ENCODE measurements around the gene C19orf85.
A peak's percentile ranks its signal among the peaks of the same experiment; 100 is the strongest.

Gene C19orf85

GRCh38 chr19:55466241-55466614 is 1.7 kb upstream of the C19orf85 start:
- no peak for TF ChIP-seq JUND (IDR thresholded peaks at IDR 0.05; ENCODE audit: low read depth)
- in situ Hi-C loops (cut with HindIII; ENCODE audit: low pct_unique_long_range_greater_than_20kb, low sequenced_read_pairs) = no loop called here
- no peak for DNase-seq (ENCODE audit: low read depth in 1 of 2, low spot score in 1 of 2)

DNA sequence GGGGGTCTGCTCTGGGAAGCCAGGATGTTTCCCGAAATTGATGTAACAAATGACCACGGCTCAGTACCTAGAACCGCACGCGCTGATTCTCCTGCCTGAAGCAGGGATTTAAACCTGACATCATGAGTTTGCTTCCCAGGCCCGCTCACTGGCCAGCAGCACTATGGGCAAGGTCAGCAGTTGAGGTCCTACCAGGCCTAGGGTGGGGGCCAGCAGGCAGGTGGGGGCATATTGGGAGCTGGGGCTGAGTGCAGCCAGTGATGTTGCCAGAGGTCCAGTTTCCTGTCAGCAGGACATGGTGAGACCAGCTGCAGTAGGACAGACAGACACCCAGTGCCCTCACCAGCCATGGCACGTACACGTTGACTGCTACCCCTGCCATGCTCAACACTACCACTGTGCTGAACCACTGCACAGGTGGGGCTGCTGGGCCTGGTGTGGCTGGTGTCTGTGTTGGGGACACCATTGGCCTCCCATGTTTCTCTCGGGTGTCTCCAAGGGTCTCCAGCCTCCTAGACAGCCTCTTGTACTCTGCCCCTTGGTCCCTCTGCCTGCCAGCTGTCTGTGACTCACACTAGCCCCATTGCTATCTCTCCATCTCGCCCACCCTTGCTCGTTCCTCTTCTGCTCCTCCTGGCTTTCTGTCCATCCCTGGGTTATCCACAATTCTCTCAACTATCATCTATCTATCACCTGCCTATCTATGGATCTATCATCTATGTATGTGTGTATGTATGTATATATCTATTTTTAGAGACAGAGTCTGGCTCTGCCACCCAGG is 1.1 kb upstream of the C19orf85 start:
- DNase-seq (ENCODE audit: low read depth in 1 of 2, low spot score in 1 of 2) = no peak
- in situ Hi-C loops (cut with HindIII; ENCODE audit: low pct_unique_long_range_greater_than_20kb, low sequenced_read_pairs) = no loop called here
- no peak for TF ChIP-seq JUND (IDR thresholded peaks at IDR 0.05; ENCODE audit: low read depth)

- no peak for TF ChIP-seq JUND (IDR thresholded peaks at IDR 0.05; ENCODE audit: low read depth)
- DNase-seq (ENCODE audit: low read depth in 1 of 2, low spot score in 1 of 2) = no peak
- in situ Hi-C loops (cut with HindIII; ENCODE audit: low pct_unique_long_range_greater_than_20kb, low sequenced_read_pairs) = no loop called here
Observed at GRCh38 chr19:55464039-55464661, 401 bp downstream of the C19orf85 start.

DNA sequence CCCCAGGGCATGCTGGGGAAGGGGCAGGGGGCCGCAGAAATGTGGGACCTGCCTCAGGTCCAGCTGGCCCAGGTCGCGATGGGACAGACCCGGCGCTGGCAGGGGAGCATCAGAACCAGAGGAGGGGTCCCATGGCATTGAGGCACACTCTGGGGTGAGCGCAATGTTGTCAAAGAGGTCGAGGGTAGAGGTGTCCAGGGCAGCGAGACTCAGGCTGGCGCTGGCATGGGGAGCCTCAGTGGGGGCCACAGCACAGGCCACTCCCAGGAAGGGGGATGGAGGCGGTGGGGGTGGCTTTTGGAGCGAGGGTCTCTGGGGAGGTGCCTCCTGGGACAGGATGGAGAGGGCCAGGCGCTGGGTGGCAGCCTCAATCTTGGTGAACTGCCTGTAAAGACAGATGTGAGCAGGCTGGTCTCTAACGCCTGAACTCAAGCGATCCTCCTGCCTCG is 944 bp downstream of the C19orf85 start:
- no peak for DNase-seq (ENCODE audit: low read depth in 1 of 2, low spot score in 1 of 2)
- no peak for TF ChIP-seq JUND (IDR thresholded peaks at IDR 0.05; ENCODE audit: low read depth)
- in situ Hi-C loops (cut with HindIII; ENCODE audit: low pct_unique_long_range_greater_than_20kb, low sequenced_read_pairs) = no loop called here

DNA sequence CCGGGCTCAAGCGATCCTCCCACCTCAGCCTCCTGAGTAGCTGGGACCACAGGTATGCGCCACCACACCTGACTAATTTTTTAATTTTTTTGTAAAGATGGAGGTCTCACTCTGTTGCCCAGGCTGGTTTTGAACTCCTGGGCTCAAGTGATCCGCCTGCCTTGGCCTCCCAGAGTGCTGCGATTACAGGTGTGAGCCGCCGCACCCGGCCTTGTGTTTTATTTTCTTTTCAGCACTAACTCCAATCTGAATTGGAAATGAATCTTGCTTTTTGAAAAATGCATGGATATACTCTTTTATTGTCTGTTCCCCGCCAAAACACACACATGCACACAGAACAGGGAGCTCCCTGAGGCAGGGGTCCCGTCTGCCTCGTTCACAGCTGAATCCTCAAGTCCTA is 1.8 kb downstream of the C19orf85 start:
- DNase-seq (ENCODE audit: low read depth in 1 of 2, low spot score in 1 of 2) = no peak
- TF ChIP-seq JUND (IDR thresholded peaks at IDR 0.05; ENCODE audit: low read depth) = no peak
- in situ Hi-C loops (cut with HindIII; ENCODE audit: low pct_unique_long_range_greater_than_20kb, low sequenced_read_pairs) = no loop called here

- peak in 1 of 2 experiments; percentile 22 for DNase-seq (ENCODE audit: low read depth in 1 of 2, low spot score in 1 of 2)
- in situ Hi-C loops (cut with HindIII; ENCODE audit: low pct_unique_long_range_greater_than_20kb, low sequenced_read_pairs) = no loop called here
- no peak for TF ChIP-seq JUND (IDR thresholded peaks at IDR 0.05; ENCODE audit: low read depth)
Observed at GRCh38 chr19:55461974-55462626, 2.5 kb downstream of the C19orf85 start.

GRCh38 chr19:55461259-55461973 is 3.1 kb downstream of the C19orf85 start, which contains the start of gene ISOC2:
ISOC2 (minus strand) TSS chr19:55461642; CDS start chr19:55456486, 5,156 bp downstream.
- DNase-seq (ENCODE audit: low read depth in 1 of 2, low spot score in 1 of 2) = peak; percentile 99
- TF ChIP-seq JUND (IDR thresholded peaks at IDR 0.05; ENCODE audit: low read depth) = no peak
- in situ Hi-C loops (cut with HindIII; ENCODE audit: low pct_unique_long_range_greater_than_20kb, low sequenced_read_pairs) = no loop called here

DNA sequence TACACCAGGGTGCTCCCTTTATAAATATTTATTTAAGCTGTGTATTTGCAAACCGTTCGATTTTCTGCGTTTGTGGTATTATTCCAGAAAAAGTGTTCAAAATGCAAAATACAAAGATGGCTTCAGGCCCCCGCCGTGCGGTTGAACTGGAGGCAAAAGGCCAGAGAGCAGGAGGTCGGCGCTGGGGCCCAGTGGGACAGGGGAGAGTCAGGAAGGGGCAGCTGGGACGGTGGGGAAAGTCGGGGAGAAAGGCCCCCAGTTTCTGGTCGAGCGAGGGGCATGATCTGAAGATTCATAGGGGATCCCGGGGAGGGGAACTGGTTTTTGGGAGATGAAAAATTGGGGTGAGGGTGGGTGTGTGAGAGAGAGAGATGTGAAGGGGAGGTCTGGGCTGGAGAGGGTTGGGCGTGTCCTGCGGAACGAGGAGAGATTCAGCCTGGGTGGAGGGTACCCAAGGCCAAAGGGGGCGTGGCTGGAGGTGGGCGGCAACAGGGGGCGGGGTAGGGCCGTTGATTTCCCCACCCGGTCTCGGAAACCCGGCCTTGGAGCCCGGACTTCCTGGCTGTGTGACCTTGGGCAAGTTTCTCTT is 3.8 kb downstream of the C19orf85 start:
- TF ChIP-seq JUND (IDR thresholded peaks at IDR 0.05; ENCODE audit: low read depth) = no peak
- DNase-seq (ENCODE audit: low read depth in 1 of 2, low spot score in 1 of 2) = peak; percentile 63 to 77
- in situ Hi-C loops (cut with HindIII; ENCODE audit: low pct_unique_long_range_greater_than_20kb, low sequenced_read_pairs) = no loop called here

GRCh38 chr19:55459950-55460657 is 4.4 kb downstream of the C19orf85 start:
- in situ Hi-C loops (cut with HindIII; ENCODE audit: low pct_unique_long_range_greater_than_20kb, low sequenced_read_pairs) = no loop called here

DNA sequence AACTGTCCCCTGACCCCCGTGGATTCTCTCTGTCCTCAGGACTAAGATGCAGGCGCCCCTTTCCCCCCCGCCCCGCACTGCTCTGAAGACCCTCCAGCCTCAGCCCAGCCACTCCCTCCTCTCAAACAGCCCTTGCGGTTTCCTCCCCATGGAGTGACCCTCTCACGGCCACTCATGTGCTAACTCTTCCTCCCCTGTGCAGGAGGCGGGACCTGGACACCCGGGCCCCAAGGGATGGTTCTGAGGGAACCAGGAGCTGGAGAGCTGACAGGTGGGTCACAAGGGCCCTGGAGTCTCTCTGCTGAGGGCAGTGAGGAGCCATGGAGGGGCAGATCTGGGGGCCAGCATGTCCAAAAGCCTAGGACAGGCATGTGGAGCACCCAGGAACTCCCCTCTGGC is 5.0 kb downstream of the C19orf85 start:
- no peak for DNase-seq (ENCODE audit: low read depth in 1 of 2, low spot score in 1 of 2)
- in situ Hi-C loops (cut with HindIII; ENCODE audit: low pct_unique_long_range_greater_than_20kb, low sequenced_read_pairs) = no loop called here
- TF ChIP-seq JUND (IDR thresholded peaks at IDR 0.05; ENCODE audit: low read depth) = no peak

More at GRCh38 chr19:55459950-55460657, 4.4 kb downstream of the C19orf85 start:
- TF ChIP-seq JUND (IDR thresholded peaks at IDR 0.05; ENCODE audit: low read depth) = no peak
- DNase-seq (ENCODE audit: low read depth in 1 of 2, low spot score in 1 of 2) = no peak

DNA sequence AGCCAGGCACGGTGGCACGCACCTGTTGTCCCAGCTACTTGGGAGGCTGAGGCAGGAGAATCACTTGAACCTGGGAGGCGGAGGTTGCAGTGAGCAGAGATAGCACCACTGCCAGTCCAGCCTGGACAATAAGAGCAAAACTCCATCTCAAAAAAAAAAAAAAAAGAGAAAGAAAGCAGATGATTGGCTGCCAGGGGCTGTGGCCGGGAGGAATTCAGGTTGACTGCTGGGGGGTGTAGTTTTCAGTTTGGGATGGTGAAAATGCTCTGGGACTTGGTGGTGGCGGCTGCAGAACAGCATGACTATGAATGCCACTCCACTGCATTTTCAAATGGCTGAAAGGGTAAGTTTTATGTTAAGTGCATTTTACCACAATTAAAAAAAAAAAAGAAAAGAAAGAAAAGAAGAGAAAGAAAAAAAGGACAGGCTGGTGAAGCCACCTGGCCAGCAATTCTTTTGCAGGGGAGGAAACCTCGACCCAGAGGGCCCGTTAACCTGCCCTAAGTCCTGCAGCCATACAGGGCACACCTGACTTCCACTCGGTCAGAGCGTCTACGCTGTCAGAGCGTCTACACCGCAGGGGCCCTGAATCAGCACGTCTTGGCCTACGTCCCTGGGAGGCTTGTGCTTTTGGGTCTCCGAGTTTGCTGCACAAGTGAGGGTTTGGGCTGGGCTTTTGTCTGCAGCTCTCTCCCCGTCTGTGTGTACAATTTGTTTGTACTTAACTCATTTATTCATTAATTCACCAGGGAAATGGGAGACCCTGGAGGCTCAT is 6.7 kb downstream of the C19orf85 start:
- in situ Hi-C loops (cut with HindIII; ENCODE audit: low pct_unique_long_range_greater_than_20kb, low sequenced_read_pairs) = no loop called here
- TF ChIP-seq JUND (IDR thresholded peaks at IDR 0.05; ENCODE audit: low read depth) = no peak

More for the DNA sequence above, 6.7 kb downstream of the C19orf85 start:
- no peak for DNase-seq (ENCODE audit: low read depth in 1 of 2, low spot score in 1 of 2)
